ENCODE data around the gene TSPAN18.

The TSPAN18 gene

GRCh38 chr11:44885065-44885810, 158.5 kb downstream of the TSPAN18 start:
- in situ Hi-C loops (cut with MboI; ENCODE audit: low sequenced_read_pairs), result no loop called here

- in situ Hi-C loops (cut with MboI; ENCODE audit: low sequenced_read_pairs), result no loop called here
Observed at GRCh38 chr11:44885919-44886789, 159.4 kb downstream of the TSPAN18 start.

- in situ Hi-C loops (cut with MboI; ENCODE audit: low sequenced_read_pairs), result no loop called here
Observed at GRCh38 chr11:44886790-44887140, 160.0 kb downstream of the TSPAN18 start.

DNA sequence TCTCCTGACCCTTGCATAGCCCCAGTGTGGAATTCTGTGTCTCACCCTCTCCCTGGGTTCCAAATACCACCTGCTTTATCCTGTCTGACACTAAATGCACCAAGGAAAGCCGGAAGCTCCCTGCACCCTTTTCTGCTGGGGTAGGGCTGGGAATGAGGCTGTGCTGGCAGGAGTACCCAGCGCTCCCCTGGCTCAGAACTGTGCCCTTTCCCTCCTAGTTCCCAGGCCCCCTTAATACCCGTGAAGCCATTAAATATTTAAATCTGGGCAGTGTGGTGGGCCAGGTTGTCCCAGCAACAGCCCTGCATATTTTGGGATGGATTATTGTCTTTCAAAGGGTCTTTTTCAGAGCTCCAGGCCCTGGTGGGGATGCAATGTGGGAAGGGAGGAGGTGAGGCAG, 160.9 kb downstream of the TSPAN18 start:
- in situ Hi-C loops (cut with MboI; ENCODE audit: low sequenced_read_pairs), result no loop called here

DNA sequence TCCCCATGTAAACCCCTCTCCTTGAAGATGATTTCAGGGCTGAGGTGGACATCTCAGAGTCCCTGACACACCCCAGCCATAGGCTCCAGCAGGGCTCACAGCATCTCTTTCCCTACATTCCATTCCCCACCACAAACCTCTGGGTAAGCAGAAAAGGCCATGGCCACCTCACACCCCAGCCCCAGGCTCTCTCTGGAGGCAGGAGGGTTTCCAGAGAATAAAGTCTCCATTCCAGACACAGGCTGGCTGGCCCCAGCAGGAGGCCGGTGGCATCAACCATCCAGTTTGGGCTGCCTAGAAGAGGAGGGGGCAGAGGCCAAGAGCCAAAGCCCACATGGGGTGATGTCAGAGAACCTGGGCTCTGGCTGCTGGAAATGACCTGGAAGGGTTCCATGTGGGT, 162.5 kb downstream of the TSPAN18 start:
- in situ Hi-C loops (cut with MboI; ENCODE audit: low sequenced_read_pairs), result no loop called here

DNA sequence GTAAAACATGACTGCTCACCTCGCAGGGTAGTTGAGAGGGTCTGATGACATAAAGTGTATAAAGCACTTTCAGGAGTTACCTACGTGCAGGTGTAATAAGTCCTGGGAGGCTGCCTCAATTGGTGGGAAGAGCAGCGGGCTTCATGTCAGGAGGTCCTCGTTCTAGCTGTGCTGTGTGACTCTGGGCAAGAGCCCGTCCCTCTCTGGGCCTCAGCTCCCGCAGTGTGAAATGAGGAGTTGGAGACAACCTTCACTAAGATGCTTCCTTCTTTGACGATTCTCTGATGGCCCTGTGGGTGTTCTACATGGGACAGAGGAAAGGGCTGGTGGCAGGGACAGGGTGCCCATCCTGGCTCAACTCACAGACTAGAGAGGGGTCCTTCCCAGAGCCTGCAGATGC, 166.1 kb downstream of the TSPAN18 start:
- in situ Hi-C loops (cut with MboI; ENCODE audit: low sequenced_read_pairs), result no loop called here

GRCh38 chr11:44893308-44893822, 166.6 kb downstream of the TSPAN18 start:
- in situ Hi-C loops (cut with MboI; ENCODE audit: low sequenced_read_pairs), result no loop called here

DNA sequence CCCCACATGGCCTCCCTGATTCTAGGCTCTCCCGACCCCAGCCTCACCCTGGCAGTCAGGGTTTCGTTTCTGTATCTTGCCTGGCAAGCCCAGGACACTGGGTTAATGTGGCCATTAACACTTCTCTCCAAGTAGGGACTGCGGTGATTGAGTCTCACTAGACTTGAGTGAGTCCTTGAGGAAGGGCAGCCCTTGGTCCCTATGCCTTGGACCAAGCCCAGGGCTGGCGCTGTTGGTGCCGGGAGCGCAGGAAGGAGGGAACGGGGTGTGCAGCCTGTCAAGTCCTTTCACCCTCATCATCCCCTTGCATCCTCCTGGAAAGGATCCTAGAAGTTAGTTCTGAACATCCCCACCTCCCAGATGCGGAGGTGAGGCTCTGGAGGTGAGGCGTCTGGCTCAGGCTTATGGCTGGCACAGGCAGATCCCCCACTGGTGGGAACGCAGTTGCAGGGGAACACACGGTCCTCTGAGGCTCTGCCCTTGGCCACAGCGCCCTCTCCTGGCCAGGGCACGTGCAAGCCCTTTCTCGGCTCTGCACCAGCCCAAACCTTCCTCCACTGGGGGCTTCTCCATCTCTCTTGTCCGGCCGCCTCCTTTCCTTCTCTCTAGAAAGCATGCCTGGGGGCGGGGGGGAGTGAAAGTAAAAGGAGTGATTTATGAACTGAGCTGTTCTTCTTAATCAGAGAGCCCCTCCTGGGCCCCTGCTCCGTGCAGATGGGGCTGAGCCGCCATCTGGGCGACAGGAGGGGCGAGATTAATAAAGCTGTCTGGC, 167.3 kb downstream of the TSPAN18 start:
- in situ Hi-C loops (cut with MboI; ENCODE audit: low sequenced_read_pairs), result no loop called here

- in situ Hi-C loops (cut with MboI; ENCODE audit: low sequenced_read_pairs), result loop anchor here (25.0 kb wide), 1 partner anchor 288 kb away; no protein-coding TSS in a partner anchor
Observed at GRCh38 chr11:44899959-44900358, 173.2 kb downstream of the TSPAN18 start.

- in situ Hi-C loops (cut with MboI; ENCODE audit: low sequenced_read_pairs), result loop anchor here (25.0 kb wide), 1 partner anchor 289 kb away; no protein-coding TSS in a partner anchor
Observed at GRCh38 chr11:44901120-44901633, 174.4 kb downstream of the TSPAN18 start.

GRCh38 chr11:44901786-44902185, 175.0 kb downstream of the TSPAN18 start:
- in situ Hi-C loops (cut with MboI; ENCODE audit: low sequenced_read_pairs), result loop anchor here (25.0 kb wide), 1 partner anchor 289 kb away; no protein-coding TSS in a partner anchor

GRCh38 chr11:44903035-44903434, 176.3 kb downstream of the TSPAN18 start:
- in situ Hi-C loops (cut with MboI; ENCODE audit: low sequenced_read_pairs), result loop anchor here (25.0 kb wide), 1 partner anchor 291 kb away; no protein-coding TSS in a partner anchor

- in situ Hi-C loops (cut with MboI; ENCODE audit: low sequenced_read_pairs), result loop anchor here (25.0 kb wide), 1 partner anchor 291 kb away; no protein-coding TSS in a partner anchor
Observed at GRCh38 chr11:44903518-44903917, 176.8 kb downstream of the TSPAN18 start.

DNA sequence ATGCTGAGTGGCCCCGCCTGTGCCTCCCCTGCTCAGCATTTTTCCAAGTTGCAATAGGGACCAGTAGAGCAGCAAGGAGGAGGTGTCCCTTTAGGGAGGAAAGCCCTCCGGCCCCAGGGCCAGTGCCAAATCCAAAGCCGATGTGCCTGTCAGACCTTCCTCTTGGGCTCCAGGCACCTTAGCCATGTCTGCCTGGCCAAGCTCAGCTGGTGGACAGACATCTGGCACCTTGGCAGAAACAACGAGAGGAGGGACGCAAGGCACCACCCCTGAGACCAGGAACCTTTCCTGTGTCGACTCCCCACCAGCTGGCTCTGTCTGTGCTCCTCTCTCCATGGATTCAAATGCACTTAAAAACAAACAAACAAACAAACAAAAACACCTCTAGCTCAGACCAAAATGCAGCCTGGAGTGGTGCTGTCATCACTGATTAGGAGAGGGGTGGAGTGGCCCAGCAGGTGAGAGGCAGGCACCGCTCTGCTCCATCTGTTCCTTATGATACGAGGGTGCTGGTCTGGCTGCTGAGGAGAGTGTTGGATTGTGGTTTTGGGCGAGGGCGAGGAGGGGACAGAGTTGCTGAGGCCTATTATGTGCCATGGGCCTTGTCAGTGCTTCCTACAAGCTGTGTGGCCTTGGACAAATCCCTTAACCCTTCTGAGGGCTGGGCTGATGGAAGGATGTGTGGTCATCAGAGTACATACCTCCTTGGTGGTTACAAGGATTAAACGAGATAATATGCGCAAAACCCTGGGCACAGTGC, 177.7 kb downstream of the TSPAN18 start:
- in situ Hi-C loops (cut with MboI; ENCODE audit: low sequenced_read_pairs), result loop anchor here (25.0 kb wide), 1 partner anchor 292 kb away; no protein-coding TSS in a partner anchor

DNA sequence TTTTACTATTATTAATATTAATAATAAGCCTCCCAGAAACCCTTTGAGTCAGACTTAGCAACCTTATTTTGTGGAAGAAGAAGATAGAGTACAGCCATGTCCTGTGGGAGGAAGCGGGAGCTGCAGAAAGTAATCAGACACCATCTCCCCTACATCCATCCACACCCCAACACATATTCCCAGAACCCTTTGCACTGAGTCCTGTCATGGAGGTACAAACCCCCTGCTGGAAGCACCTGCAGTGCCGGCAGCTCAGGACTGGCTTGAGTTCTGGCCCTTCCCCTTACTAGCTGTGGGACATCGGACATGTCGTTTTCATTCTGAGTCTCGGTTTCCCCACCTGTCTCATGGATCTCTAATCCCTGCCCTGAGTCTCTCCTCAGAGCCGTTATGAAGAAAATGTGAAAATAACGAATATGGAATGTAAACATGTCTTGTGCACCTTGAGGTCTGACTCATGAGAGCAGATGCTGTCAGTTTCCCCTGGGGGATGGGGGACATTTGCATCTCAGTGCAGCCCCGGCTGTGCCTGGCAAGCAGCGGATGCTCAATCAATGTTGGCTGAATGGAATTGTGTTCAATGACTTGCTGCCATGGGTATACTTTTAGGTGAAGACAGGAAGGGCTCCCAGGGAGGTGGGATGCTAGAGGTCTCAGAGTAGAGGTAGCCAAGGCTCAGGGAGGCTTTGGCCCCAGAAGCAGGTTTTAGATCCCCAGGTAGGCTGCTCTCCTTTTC, 178.5 kb downstream of the TSPAN18 start:
- in situ Hi-C loops (cut with MboI; ENCODE audit: low sequenced_read_pairs), result loop anchor here (25.0 kb wide), 1 partner anchor 293 kb away; no protein-coding TSS in a partner anchor

DNA sequence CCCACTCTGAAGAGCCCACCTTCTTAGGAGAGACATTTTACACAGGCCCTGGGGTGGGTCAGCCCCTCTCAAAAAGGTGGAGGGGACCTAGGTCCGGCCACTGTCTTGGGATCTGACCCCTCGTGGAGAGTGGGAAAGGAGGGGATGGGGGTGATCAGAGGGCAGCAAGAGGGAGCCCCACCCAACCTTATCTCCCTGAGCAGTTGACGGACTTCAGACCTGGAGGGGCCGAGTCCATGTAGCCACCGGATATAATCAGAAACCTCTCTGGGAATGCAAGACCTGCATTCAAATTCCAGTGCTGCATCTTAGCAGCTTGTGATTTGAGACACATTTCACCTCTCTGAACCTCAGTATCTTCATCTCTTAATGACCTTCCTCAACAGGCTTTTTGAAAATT, 179.9 kb downstream of the TSPAN18 start:
- in situ Hi-C loops (cut with MboI; ENCODE audit: low sequenced_read_pairs), result loop anchor here (25.0 kb wide), 1 partner anchor 294 kb away; no protein-coding TSS in a partner anchor

DNA sequence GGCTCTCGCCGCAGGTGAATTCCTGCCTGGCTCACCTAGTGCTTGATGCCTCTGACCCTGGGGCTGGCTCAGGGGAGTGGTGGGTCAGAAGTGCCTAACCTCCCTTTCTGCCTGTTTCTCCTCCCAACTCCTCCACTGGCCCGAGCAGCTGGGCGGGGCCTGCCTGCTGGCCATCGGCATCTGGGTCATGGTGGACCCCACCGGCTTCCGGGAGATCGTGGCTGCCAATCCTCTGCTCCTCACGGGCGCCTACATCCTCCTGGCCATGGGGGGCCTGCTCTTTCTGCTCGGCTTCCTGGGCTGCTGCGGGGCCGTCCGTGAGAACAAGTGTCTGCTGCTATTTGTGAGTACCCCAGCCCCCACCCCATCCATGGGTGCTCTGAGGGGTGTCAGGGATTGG, 182.8 kb downstream of the TSPAN18 start:
- in situ Hi-C loops (cut with MboI; ENCODE audit: low sequenced_read_pairs), result loop anchor here (25.0 kb wide), 1 partner anchor 297 kb away; no protein-coding TSS in a partner anchor

DNA sequence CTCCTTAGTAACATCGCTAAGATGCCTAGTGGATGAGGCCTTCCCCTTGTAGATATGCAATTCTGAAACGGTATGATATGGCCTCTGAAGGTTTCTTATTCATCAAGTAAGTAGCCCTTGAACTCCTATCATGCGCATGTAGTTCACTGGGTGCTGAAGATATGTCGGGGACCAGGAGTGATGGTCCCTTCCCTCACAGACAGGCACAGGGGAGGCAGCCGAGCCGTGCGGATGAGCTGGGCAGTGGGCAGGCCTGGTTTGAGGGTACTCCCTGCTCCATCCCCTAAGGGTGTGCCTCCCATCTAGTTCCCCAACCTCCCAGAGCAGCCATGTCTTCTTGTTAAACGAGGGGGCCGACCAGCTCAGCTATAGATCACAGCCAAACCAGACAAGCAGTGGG, 183.8 kb downstream of the TSPAN18 start:
- in situ Hi-C loops (cut with MboI; ENCODE audit: low sequenced_read_pairs), result loop anchor here (25.0 kb wide), 1 partner anchor 298 kb away; no protein-coding TSS in a partner anchor

Measured in hTERT RPE-1 (cell line).